ENCODE data around the gene ACTG2.

The ACTG2 gene

GRCh38 chr2:73906847-73907505, 14.2 kb downstream of the ACTG2 start:
- TF ChIP-seq CTCF (IDR thresholded peaks at IDR 0.05): no peak
- Histone ChIP-seq H3K4me3 (ENCODE audit: low read depth, low read length) (no peak overlapping the region), H3K36me3 (ENCODE audit: control insufficient read depth, insufficient read depth, low read length) (no peaks in the 10 kb centered on the region), H2AFZ (no peak overlapping the region), H3K9ac (no peak overlapping the region), H3K9me3 (ENCODE audit: control insufficient read depth, low read length) (no peaks in the 10 kb centered on the region), H3K4me2 (ENCODE audit: low read length) (no peak overlapping the region), H3K4me1 (no peaks in the 10 kb centered on the region), H3K27ac (no peak overlapping the region), H3K79me2 (no peaks in the 10 kb centered on the region), H3K27me3 (ENCODE audit: control insufficient read depth, insufficient read depth, low read length) (no peaks in the 10 kb centered on the region)

GRCh38 chr2:73907840-73908452, 15.1 kb downstream of the ACTG2 start:
- H3K27me3 ChIP-seq (ENCODE audit: control insufficient read depth, insufficient read depth, low read length): no peaks in the 10 kb centered on the region
- no peaks in the 10 kb centered on the region for H3K36me3 ChIP-seq (ENCODE audit: control insufficient read depth, insufficient read depth, low read length)
- H3K4me2 ChIP-seq (ENCODE audit: low read length): no peak overlapping the region
- H3K4me1 ChIP-seq: no peaks in the 10 kb centered on the region
- no peak overlapping the region for H3K27ac ChIP-seq
- H2AFZ ChIP-seq: peak overlapping the region; percentile 9
- H3K9ac ChIP-seq: no peak overlapping the region
- TF ChIP-seq CTCF (IDR thresholded peaks at IDR 0.05): peak; percentile 15
- no peaks in the 10 kb centered on the region for H3K9me3 ChIP-seq (ENCODE audit: control insufficient read depth, low read length)
- no peaks in the 10 kb centered on the region for H3K79me2 ChIP-seq
- H3K4me3 ChIP-seq (ENCODE audit: low read depth, low read length): no peak overlapping the region

GRCh38 chr2:73908689-73909652, 16.2 kb downstream of the ACTG2 start:
- Histone ChIP-seq H3K9me3 (ENCODE audit: control insufficient read depth, low read length) (no peaks in the 10 kb centered on the region), H3K36me3 (ENCODE audit: control insufficient read depth, insufficient read depth, low read length) (no peaks in the 10 kb centered on the region), H3K4me2 (ENCODE audit: low read length) (no peak overlapping the region), H3K4me1 (no peaks in the 10 kb centered on the region), H3K9ac (no peak overlapping the region), H3K79me2 (no peaks in the 10 kb centered on the region), H3K4me3 (ENCODE audit: low read depth, low read length) (no peak overlapping the region), H3K27ac (no peak overlapping the region), H3K27me3 (ENCODE audit: control insufficient read depth, insufficient read depth, low read length) (no peaks in the 10 kb centered on the region), H2AFZ (no peak overlapping the region)
- no peak for TF ChIP-seq CTCF (IDR thresholded peaks at IDR 0.05)

- Histone ChIP-seq H3K27me3 (ENCODE audit: control insufficient read depth, insufficient read depth, low read length) (no peaks in the 10 kb centered on the region), H3K27ac (no peak overlapping the region), H3K9me3 (ENCODE audit: control insufficient read depth, low read length) (no peaks in the 10 kb centered on the region), H3K4me2 (ENCODE audit: low read length) (no peak overlapping the region), H3K4me1 (no peaks in the 10 kb centered on the region), H3K79me2 (no peaks in the 10 kb centered on the region), H3K4me3 (ENCODE audit: low read depth, low read length) (no peak overlapping the region), H3K36me3 (ENCODE audit: control insufficient read depth, insufficient read depth, low read length) (no peaks in the 10 kb centered on the region), H2AFZ (no peak overlapping the region), H3K9ac (no peak overlapping the region)
- TF ChIP-seq CTCF (IDR thresholded peaks at IDR 0.05): no peak
These were observed 18.2 kb downstream of the ACTG2 start for GRCh38 chr2:73910873-73911547.

Measured in parathyroid adenoma (tissue), 2 donors.